MM.1S (cell line): ENCODE measurements around the gene EPHB1.
"Not testable (repeated sequence)": the region's sequence is repeated elsewhere in the genome, so short reads cannot be mapped to it uniquely, and the experiment has no call there.

ENCODE experiments used
- DNase-seq: peaks from one replicate; pipeline ENCODE4 v3.0.0-alpha.2; 2015
- H2AFZ ChIP-seq: fragments of 300-600 bp; sonication (generic); 2 replicates; pipeline ENCODE4 v1.6.0; 2016; ENCODE audit warnings: antibody characterized with exemption, low read length
- H3F3A ChIP-seq: fragments of 300-600 bp; sonication (generic); 2 replicates; pipeline ENCODE4 v1.6.1; 2016; ENCODE audit warnings: mild to moderate bottlenecking, antibody characterized with exemption, low read length, moderate library complexity, mixed read lengths; ENCODE audit not compliant: insufficient read depth
- H3K27ac ChIP-seq: fragments of 300-600 bp; sonication (generic); 2 replicates; pipeline ENCODE4 v1.5.1; 2016; ENCODE audit warnings: mild to moderate bottlenecking, low read length
- H3K27me3 ChIP-seq: fragments of 300-600 bp; sonication (generic); replicated peaks from 2 replicates; pipeline ENCODE4 v1.6.0; 2016; ENCODE audit warnings: low read length; ENCODE audit not compliant: insufficient read depth
- H3K36me3 ChIP-seq: fragments of 300-600 bp; sonication (generic); replicated peaks from 2 replicates; pipeline ENCODE4 v1.6.1; 2016; ENCODE audit warnings: mild to moderate bottlenecking, low read length, mixed read lengths; ENCODE audit not compliant: insufficient read depth
- H3K4me1 ChIP-seq: fragments of 300-600 bp; sonication (generic); 2 replicates; pipeline ENCODE4 v1.6.1; 2016; ENCODE audit warnings: low read length, mixed read lengths
- H3K4me2 ChIP-seq: fragments of 300-600 bp; sonication (generic); 2 replicates; pipeline ENCODE4 v1.6.0; 2016; ENCODE audit warnings: low read depth, low read length
- H3K4me3 ChIP-seq: fragments of 300-600 bp; sonication (generic); 2 replicates; pipeline ENCODE4 v1.5.1; 2016; ENCODE audit warnings: low read length, mixed read lengths
- H3K79me2 ChIP-seq: fragments of 300-600 bp; sonication (generic); 2 replicates; pipeline ENCODE4 v1.6.1; 2016; ENCODE audit warnings: mixed run types, low read length, mixed read lengths
- H3K9ac ChIP-seq: fragments of 300-600 bp; sonication (generic); 2 replicates; pipeline ENCODE4 v1.6.1; 2016; ENCODE audit warnings: low read length, mixed read lengths
- H3K9me2 ChIP-seq: fragments of 300-600 bp; sonication (generic); replicated peaks from 2 replicates; pipeline ENCODE4 v1.6.1; 2016; ENCODE audit warnings: mild to moderate bottlenecking, low read length, mixed read lengths; ENCODE audit not compliant: insufficient read depth
- H3K9me3 ChIP-seq: fragments of 300-600 bp; sonication (generic); replicated peaks from 2 replicates; pipeline ENCODE4 v1.6.1; 2016; ENCODE audit warnings: mild to moderate bottlenecking, low read length, mixed read lengths; ENCODE audit not compliant: insufficient read depth
- H4K20me1 ChIP-seq: fragments of 300-600 bp; sonication (generic); 2 replicates; pipeline ENCODE4 v1.6.1; 2016; ENCODE audit warnings: mild to moderate bottlenecking, low read length, moderate library complexity, mixed read lengths; ENCODE audit not compliant: insufficient read depth
- CTCF ChIP-seq: fragments of 300-600 bp; sonication (generic); IDR thresholded peaks from 2 replicates; pipeline ENCODE4 v1.5.1; 2016; ENCODE audit warnings: antibody characterized with exemption, low read length, mixed read lengths
- EZH2 ChIP-seq: fragments of 300-600 bp; sonication (generic); optimal IDR thresholded peaks from 2 replicates; pipeline ENCODE3; 2017; ENCODE audit warnings: low read depth, mild to moderate bottlenecking, antibody characterized with exemption, low read length, mixed read lengths
- EZH2phosphoT487 ChIP-seq: fragments of 300-600 bp; sonication (generic); IDR thresholded peaks from 2 replicates; pipeline ENCODE4 v1.6.1; 2018; ENCODE audit warnings: antibody characterized with exemption, low read length

The EPHB1 gene

GRCh38 chr3:135109681-135110080 lies 314.6 kb downstream of the EPHB1 start:
- H3K4me1 ChIP-seq: no peaks in the 10 kb centered on the region
- no peak for DNase-seq
- no peaks in the 10 kb centered on the region for H3K36me3 ChIP-seq

GRCh38 chr3:135114551-135114950 lies 319.5 kb downstream of the EPHB1 start:
- not testable (repeated sequence) for H3K9me2 ChIP-seq, H3K4me2 ChIP-seq, H3K4me1 ChIP-seq, H3K9me3 ChIP-seq, DNase-seq, H2AFZ ChIP-seq, H3K9ac ChIP-seq, H3K36me3 ChIP-seq, H3K4me3 ChIP-seq, H3K27ac ChIP-seq, H3K79me2 ChIP-seq, H3F3A ChIP-seq, H3K27me3 ChIP-seq, H4K20me1 ChIP-seq

More at GRCh38 chr3:135109681-135110080, 314.6 kb downstream of the EPHB1 start:
- no peak overlapping the region for H3K4me3 ChIP-seq
- no peaks in the 10 kb centered on the region for H3K9me2 ChIP-seq
- H3K27me3 ChIP-seq: no peaks in the 10 kb centered on the region
- TF ChIP-seq CTCF (no peak), EZH2 (no peak), EZH2phosphoT487 (no peak)
- no peak overlapping the region for H3K27ac ChIP-seq
- H3K4me2 ChIP-seq: no peak overlapping the region
- no peak overlapping the region for H2AFZ ChIP-seq
- no peaks in the 10 kb centered on the region for H3K9me3 ChIP-seq
- H3K9ac ChIP-seq: no peak overlapping the region
- no peaks in the 10 kb centered on the region for H4K20me1 ChIP-seq
- no peaks in the 10 kb centered on the region for H3F3A ChIP-seq
- H3K79me2 ChIP-seq: no peaks in the 10 kb centered on the region

- no peaks in the 10 kb centered on the region for H3K9me2 ChIP-seq
- no peaks in the 10 kb centered on the region for H3K36me3 ChIP-seq
- no peak overlapping the region for H3K27ac ChIP-seq
- no peak overlapping the region for H3K4me3 ChIP-seq
- no peaks in the 10 kb centered on the region for H3K27me3 ChIP-seq
- no peaks in the 10 kb centered on the region for H3K9me3 ChIP-seq
- TF ChIP-seq EZH2phosphoT487: no peak
- TF ChIP-seq EZH2: no peak
- TF ChIP-seq CTCF: no peak
- H3K4me1 ChIP-seq: no peaks in the 10 kb centered on the region
- no peaks in the 10 kb centered on the region for H4K20me1 ChIP-seq
- H3K4me2 ChIP-seq: no peak overlapping the region
- DNase-seq: no peak
- H3K9ac ChIP-seq: no peak overlapping the region
- H3F3A ChIP-seq: no peaks in the 10 kb centered on the region
- no peaks in the 10 kb centered on the region for H3K79me2 ChIP-seq
- no peak overlapping the region for H2AFZ ChIP-seq
Measured at GRCh38 chr3:135117977-135118376, 322.9 kb downstream of the EPHB1 start.

- Histone ChIP-seq H2AFZ (no peak overlapping the region), H3K9me2 (no peaks in the 10 kb centered on the region)
- no peak for DNase-seq
Measured at GRCh38 chr3:135118792-135119191, 323.7 kb downstream of the EPHB1 start.

More at GRCh38 chr3:135118792-135119191, 323.7 kb downstream of the EPHB1 start:
- Histone ChIP-seq H3K9ac (no peak overlapping the region), H3K4me3 (no peak overlapping the region), H3K27ac (no peak overlapping the region), H3K36me3 (no peaks in the 10 kb centered on the region), H3K4me1 (no peaks in the 10 kb centered on the region), H3K79me2 (no peaks in the 10 kb centered on the region), H3K4me2 (no peak overlapping the region), H3K9me3 (no peaks in the 10 kb centered on the region), H3K27me3 (no peaks in the 10 kb centered on the region), H4K20me1 (no peaks in the 10 kb centered on the region), H3F3A (no peaks in the 10 kb centered on the region)
- TF ChIP-seq EZH2 (no peak), EZH2phosphoT487 (no peak), CTCF (no peak)
